HG03135 (cell line): Measurements from ENCODE around the gene DDO.
"Not testable (repeated sequence)": the region's sequence is repeated elsewhere in the genome, so short reads cannot be mapped to it uniquely, and the experiment has no call there.

Source experiments
- ATAC-seq: cut with Tn5 transposase; IDR thresholded peaks from one replicate; pipeline ENCODE4 v1.9.1; 2021; ENCODE audit warnings: mild to moderate bottlenecking, moderate library complexity; ENCODE audit not compliant: unreplicated experiment

The DDO gene

DNA sequence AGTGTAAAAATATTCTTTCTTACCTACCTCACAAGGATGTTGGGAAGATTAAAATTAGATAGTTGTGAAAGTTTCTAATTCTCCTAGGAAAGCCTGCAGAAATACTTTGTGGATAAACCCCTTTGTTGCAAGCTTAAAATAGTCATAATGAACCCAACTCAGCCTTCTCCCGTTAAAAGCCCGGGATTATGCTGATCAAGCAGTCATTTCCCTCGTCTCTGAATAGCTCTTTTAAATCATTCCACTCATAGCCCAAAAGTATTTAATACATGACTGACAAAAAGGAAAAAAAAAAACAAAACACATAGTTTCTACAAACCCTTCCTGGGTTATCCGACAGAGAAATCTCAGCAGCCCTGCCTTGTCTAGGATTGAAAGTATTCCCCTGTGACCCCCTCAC, 46.3 kb downstream of the DDO start:
- no peak for ATAC-seq

- ATAC-seq, result no peak
Observed at GRCh38 chr6:110368284-110368683, 47.1 kb downstream of the DDO start.

DNA sequence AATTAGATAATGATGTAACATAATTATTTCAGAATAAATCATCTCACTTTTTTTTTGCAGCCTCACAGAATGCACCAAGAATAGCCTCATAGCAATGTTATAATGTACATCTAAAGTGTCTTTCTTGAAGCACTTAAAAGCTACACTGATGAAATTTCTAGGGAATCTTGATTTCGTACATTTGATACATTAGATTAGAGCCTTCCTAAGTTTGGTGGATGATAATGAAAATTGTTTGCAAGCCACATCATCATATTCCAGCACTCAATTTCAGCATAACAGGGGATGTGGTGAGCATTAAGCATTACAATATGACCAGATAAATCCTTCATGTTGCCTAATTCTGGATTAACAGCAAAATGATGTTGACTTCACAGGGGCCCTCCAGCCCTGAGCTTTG, 47.5 kb downstream of the DDO start:
- ATAC-seq, result no peak

- ATAC-seq, result no peak
Observed at GRCh38 chr6:110366975-110367374, 48.4 kb downstream of the DDO start.

GRCh38 chr6:110366256-110366655, 49.1 kb downstream of the DDO start:
- ATAC-seq, result no peak

DNA sequence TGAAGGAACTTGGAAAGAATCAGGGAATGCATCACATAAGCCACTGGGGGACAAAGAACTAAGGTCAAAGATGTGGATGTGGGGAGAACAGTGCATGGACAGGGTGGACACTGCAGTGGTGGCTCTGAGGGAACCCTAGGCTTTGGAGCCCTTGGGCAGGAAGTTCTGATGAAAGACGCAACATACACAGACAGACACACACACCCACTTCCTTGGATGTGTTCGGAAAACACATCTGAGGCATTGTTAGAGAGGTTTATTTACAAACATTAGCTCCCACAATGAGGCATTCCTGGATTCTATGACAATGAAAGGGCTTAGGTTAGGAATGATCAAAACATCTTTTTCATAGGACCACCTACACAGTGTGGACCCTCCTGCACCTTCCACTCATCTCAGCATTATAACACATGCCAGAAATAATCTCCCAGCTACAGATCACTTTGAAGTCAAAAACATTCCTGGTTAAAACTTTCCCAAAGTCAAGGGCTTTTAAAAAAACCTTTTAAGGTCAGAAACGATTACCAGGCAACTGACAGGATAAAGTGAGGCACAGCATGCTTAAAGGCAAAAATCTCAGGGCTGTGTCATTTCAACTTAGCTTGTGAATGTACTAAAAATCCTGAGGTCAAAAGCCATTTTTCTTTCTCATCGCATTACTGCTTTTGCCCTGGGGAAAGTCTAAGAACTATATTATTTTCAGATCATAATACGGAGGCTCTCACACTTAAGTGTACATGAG, 50.8 kb downstream of the DDO start:
- no peak for ATAC-seq

- no peak for ATAC-seq
Observed at GRCh38 chr6:110363748-110364147, 51.6 kb downstream of the DDO start.

DNA sequence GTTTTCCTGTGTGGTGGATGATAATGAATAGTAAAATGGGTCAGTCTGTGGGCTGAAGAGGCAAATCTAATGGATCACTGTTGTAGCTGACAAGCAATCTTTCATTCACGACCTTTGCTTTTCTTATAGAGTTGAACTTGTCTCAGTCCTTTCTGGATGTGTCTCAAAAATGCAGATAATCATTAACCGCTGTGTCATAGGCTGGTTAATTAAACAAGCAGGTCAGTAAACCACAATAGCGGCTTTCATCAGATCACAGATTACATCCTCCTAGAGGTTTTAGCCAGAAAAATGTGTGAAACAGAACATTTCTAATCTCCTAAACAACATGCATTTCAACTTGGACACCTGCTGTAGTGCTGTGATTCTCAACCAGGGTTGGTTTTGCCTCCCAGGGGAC, 54.7 kb downstream of the DDO start:
- ATAC-seq, result no peak

GRCh38 chr6:110359556-110359955, 55.8 kb downstream of the DDO start:
- ATAC-seq, result no peak

DNA sequence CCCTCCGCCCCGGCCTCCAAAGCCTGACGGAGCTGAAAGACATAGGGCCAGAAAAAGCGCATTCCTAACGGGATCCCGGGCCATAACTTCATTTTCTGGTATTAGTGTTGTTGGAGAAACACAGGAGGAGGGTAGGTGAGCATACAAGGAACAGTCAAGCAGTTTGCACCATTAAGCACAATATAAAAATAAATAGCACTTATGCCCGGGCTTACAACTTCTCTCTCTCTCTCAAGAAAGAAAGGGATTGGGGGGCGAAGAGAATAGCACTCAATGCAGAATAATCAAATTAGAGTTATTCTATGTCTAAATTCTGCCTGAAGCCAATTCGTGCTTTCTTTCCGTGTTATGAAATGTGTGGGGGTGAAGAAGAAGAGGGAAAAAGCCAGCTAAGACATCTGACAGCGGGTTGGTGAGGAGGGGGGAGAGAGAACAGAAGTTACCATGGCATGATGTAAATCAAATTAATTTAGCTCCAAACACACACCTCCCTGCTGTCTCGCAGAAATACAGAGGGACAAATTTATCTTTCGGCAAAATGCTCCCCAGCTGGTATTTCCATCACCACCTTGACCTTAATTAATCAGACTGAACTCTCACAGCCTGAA, 56.7 kb downstream of the DDO start:
- ATAC-seq, result no peak

GRCh38 chr6:110357664-110358552, 57.5 kb downstream of the DDO start, which contains the start of gene METTL24:
TSS of gene METTL24 (minus strand) at chr6:110358349. CDS start at chr6:110358272, 77 bp downstream.
- no peak for ATAC-seq

DNA sequence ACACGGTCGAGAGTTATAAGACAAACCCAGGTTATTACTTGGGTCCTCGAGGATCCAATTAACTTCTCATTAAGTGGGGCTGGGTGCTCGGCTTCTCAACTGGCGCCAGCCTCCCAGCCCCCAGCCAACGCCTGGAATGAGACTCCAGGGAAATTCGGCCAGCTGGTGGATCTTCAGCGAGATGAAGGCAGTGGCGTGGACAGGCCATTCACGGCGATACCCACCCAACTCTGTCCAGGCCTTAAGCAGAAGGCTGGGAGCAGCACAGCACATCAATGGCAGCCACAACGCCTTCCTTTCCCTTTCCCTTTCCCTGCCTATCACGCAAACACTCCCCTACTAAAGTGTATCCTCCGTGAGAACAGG, 58.1 kb downstream of the DDO start:
- ATAC-seq, result no peak

GRCh38 chr6:110356778-110357177, 58.6 kb downstream of the DDO start:
- no peak for ATAC-seq

GRCh38 chr6:110355727-110356126, 59.6 kb downstream of the DDO start:
- no peak for ATAC-seq

DNA sequence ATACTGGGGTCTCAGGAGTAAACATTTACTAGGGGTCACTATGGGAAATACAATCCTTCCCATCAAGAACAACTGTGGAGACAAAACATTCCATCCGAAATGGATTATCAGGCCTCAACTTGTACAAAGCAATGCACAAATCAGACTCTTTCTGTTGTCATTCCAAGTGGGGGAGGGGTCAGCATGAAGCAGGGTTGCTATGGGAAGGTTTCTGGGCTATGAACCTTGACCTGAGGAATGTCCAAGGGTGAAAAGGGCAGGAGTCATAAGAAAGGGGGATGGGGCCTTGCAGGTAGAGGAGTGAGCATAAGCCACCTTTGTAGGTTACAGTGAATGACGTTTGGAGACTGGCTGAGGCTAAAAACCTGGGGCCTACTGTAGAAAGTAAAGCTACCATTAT, 60.4 kb downstream of the DDO start:
- no peak for ATAC-seq

DNA sequence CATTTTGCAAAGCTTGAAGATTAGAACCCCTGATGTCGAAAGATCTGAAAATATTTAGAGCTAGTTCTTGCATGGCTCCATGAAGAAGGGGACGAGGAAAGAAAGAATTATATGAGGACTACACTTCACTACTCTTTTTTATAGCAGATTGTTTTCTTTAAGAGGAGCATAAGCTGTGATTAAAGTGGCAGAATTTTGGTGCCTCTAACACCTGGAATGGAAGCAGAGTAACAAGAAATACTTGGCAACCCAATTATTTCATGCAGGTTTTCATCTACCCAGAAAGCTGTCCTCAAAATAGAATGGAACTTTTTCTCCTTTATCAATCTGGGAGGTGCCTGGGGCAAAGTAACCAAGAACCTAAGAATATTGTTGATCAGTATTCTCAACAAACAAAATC, 61.2 kb downstream of the DDO start:
- no peak for ATAC-seq

DNA sequence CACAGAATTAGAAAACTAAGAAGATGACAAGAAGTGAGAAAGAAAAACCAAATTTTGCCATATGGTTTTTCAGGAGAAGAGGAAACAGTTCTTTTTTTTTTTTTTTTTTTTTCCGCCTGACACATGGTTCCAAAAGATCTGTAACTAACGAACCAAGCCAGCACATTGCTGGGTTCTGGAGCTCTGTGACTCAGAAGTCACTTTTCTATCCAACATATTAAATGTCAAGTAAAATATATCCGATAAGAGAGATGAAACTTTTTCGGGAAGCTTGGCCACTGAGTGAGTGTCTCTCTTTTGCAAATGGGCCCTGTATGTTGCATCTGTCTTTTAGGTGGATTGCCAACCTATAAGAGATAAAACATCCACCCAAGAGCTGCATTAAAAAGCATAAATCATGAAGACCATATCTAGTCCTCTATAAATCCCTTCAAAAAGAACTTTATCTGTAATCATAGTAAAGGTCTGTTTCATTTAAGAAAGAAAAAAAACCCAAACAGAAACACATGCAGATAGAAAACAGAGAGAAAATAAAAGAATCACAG, 61.8 kb downstream of the DDO start:
- no peak for ATAC-seq

DNA sequence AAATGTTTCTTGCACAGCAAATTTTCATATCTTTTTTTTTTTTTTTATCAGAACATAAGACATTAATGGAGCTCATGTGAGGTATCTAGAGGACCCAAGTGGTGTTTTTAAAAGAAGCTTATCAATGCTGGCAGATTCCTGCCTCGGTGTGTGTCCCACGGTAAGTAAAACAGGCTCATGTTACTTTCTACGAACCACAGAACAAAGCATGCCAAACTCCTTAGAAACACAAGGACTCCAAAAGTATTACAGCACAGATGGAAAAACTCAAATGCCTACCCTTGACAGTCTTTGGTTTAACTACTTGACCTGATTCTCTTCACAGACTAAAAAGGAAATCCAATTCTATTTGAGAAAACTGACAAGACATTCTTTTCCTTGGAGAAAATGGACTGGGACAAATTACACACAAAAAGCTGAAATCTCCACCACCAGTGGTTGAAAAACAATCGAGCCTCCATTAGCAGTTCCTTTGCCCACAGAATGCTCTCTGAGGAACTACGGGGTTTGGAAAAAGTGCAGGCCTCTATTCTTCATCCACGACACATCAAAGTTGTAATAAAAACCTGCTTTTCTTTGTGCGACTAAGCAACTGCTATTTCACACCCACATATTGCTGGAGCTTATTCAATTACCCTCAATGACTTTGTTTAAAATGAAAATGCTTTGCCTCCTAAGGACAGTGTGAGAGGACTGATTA, 62.7 kb downstream of the DDO start:
- ATAC-seq, result no peak

DNA sequence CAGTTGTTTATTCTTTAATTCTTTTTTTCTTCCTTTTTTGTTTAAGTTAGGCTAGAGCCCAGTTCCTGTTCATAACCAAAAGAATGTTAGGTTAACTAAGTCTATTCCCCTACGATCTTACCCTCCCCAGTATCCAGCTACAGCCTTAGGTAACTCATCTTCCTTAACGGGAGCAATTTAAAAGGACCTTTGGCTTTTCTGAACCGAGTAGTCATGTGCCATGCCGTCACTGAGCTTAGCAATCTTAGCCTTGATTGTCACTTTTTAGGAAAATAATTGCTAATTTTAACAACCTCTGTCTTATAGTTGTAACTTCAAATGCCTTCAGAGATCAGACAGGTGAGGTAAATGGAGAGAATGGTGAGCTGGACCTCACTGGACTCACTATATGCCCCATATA, 63.4 kb downstream of the DDO start:
- ATAC-seq, result no peak

- ATAC-seq, result no peak
Observed at GRCh38 chr6:110351546-110351945, 63.8 kb downstream of the DDO start.

GRCh38 chr6:110350593-110350992, 64.8 kb downstream of the DDO start:
- not testable (repeated sequence) for ATAC-seq
